Measurements from ENCODE around the gene TUT7. TPM values are rescaled to one million over a fixed set of nuclear protein-coding genes. Genes with fewer than 3 reads are reported as not detected.

Gene TUT7
- total RNA-seq, 1 experiment from 2014 or later = 36.1 TPM

- TF ChIP-seq EZH2 (IDR thresholded peaks at IDR 0.05; ENCODE audit: low read depth) (no peak), CTCF (conservative IDR thresholded peaks at IDR 0.05) (no peak)
- no peaks in the 10 kb centered on the region for H3K9me2 ChIP-seq (ENCODE audit: insufficient read depth)
- CTCF ChIA-PET = no interaction called here
- H3K4me2 ChIP-seq = no peak overlapping the region
- H3K4me3 ChIP-seq = no peak overlapping the region
- peak in 1 of 2 experiments; percentile 64 for DNase-seq
- H2AFZ ChIP-seq = no peak overlapping the region
- H3K79me2 ChIP-seq (ENCODE audit: low read depth) = peaks cover 7% of the 10 kb centered on the region
- peaks cover 12% of the 10 kb centered on the region; the same call in 1 of the 2 replicates for H4K20me1 ChIP-seq (ENCODE audit: insufficient read depth)
- intact Hi-C loops (cut with micrococcal nuclease; ENCODE audit: unreplicated experiment) = no loop called here
- no peaks in the 10 kb centered on the region for H3K9me3 ChIP-seq (ENCODE audit: insufficient read depth, low read depth)
- peak overlapping the region; percentile 31; the same call in 1 of the 2 replicates for H3K27ac ChIP-seq
- no TSS peak for BruUV-seq (replicated peaks)
- peaks cover 21% of the 10 kb centered on the region for H3K4me1 ChIP-seq (replicated peaks; ENCODE audit: insufficient read depth)
- peaks cover 85% of the 10 kb centered on the region for H3K36me3 ChIP-seq (ENCODE audit: low read depth)
- H3F3A ChIP-seq (ENCODE audit: insufficient read depth, low read depth) = peaks cover 20% of the 10 kb centered on the region; the same call in 1 of the 2 replicates
- H3K27me3 ChIP-seq (ENCODE audit: insufficient read depth, low read depth) = no peaks in the 10 kb centered on the region
- POLR2A ChIA-PET (ENCODE audit: unreplicated experiment) = no interaction called here
These were observed 13.2 kb downstream of the TUT7 start for GRCh38 chr9:86341007-86341491.

DNA sequence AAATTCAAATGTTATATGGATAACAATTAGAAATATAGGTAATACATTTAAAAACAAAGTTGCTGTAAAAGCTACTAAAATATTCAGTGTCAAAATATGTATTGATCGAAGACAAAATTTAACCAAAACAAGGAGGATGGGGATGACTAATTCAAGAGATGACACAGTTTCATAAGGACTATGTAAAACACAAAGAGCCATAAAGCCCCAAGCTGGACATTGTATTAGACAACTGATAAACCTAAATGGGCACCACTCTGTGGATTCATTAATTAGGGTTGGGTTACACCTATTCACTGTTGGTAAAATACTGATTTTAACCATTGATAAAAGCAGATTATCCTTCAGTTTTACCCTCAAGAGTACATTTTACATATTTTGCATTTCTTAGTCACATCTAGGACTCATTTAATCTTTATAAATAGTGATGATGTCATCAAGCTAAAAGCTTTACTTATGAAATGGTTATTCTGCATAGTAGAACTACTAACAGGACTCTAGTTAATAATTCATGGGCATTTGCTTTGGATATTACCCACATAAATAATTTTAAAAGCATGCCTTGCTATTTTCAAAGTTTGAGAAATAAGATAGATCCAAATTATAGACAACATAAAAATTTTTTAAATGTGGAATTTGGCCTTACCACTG, 13.7 kb downstream of the TUT7 start:
- H3K27me3 ChIP-seq (ENCODE audit: insufficient read depth, low read depth) = no peaks in the 10 kb centered on the region
- H3K36me3 ChIP-seq (ENCODE audit: low read depth) = peaks cover 85% of the 10 kb centered on the region
- H3K4me3 ChIP-seq = no peak overlapping the region
- H2AFZ ChIP-seq = no peak overlapping the region
- POLR2A ChIA-PET (ENCODE audit: unreplicated experiment) = no interaction called here
- TF ChIP-seq CTCF (conservative IDR thresholded peaks at IDR 0.05) = no peak
- TF ChIP-seq EZH2 (IDR thresholded peaks at IDR 0.05; ENCODE audit: low read depth) = no peak
- BruUV-seq (replicated peaks) = no TSS peak
- H3K79me2 ChIP-seq (ENCODE audit: low read depth) = peaks cover 1% of the 10 kb centered on the region; the same call in 1 of the 2 replicates
- no peaks in the 10 kb centered on the region for H3K9me2 ChIP-seq (ENCODE audit: insufficient read depth)
- no peak overlapping the region for H3K27ac ChIP-seq
- H3K9me3 ChIP-seq (ENCODE audit: insufficient read depth, low read depth) = no peaks in the 10 kb centered on the region
- H3F3A ChIP-seq (ENCODE audit: insufficient read depth, low read depth) = peaks cover 20% of the 10 kb centered on the region; the same call in 1 of the 2 replicates
- DNase-seq = no peak
- peaks cover 12% of the 10 kb centered on the region; the same call in 1 of the 2 replicates for H4K20me1 ChIP-seq (ENCODE audit: insufficient read depth)
- peaks cover 21% of the 10 kb centered on the region for H3K4me1 ChIP-seq (replicated peaks; ENCODE audit: insufficient read depth)
- no peak overlapping the region for H3K4me2 ChIP-seq
- CTCF ChIA-PET = no interaction called here
- intact Hi-C loops (cut with micrococcal nuclease; ENCODE audit: unreplicated experiment) = no loop called here

DNA sequence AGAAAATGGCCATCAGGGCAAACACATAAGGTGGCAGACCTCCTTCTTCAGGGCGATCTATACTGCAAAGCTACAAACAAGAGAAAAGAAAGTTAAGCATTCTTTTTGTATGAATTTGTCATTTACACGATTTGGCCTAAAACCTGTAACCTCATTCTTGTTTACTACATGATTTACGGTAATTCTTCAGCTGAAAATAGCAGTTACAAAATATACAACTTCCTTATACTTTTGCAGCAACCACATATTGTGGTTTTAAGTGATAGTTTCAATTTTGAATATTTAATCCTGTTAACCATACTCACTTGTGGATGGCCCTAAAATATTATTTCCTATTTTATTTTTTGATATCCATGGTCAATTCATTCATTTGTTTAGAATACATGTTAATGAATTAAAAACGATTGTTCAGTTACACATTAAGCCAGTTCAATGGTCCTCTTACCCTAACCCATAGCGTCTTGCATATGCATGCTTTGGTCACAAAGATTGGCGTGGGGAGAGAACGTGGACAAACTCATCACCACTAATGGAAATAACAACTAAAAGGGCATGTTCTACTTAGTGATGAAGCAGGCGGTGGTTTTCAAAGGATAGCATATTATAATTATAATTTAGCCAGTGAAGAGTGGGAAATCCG, 16.6 kb downstream of the TUT7 start:
- intact Hi-C loops (cut with micrococcal nuclease; ENCODE audit: unreplicated experiment) = no loop called here
- H3K4me3 ChIP-seq = no peak overlapping the region
- no peak overlapping the region for H3K27ac ChIP-seq
- H4K20me1 ChIP-seq (ENCODE audit: insufficient read depth) = peaks cover 6% of the 10 kb centered on the region; the same call in 1 of the 2 replicates
- H3F3A ChIP-seq (ENCODE audit: insufficient read depth, low read depth) = peaks cover 20% of the 10 kb centered on the region; the same call in 1 of the 2 replicates
- H3K4me2 ChIP-seq = no peak overlapping the region
- no peak overlapping the region for H2AFZ ChIP-seq
- ChIA-PET POLR2A (ENCODE audit: unreplicated experiment) (no interaction called here), CTCF (no interaction called here)
- H3K9me2 ChIP-seq (ENCODE audit: insufficient read depth) = no peaks in the 10 kb centered on the region
- H3K4me1 ChIP-seq (replicated peaks; ENCODE audit: insufficient read depth) = peaks cover 19% of the 10 kb centered on the region
- BruUV-seq (replicated peaks) = no TSS peak
- no peaks in the 10 kb centered on the region for H3K9me3 ChIP-seq (ENCODE audit: insufficient read depth, low read depth)
- H3K27me3 ChIP-seq (ENCODE audit: insufficient read depth, low read depth) = no peaks in the 10 kb centered on the region
- no peak for DNase-seq
- peaks cover 77% of the 10 kb centered on the region for H3K36me3 ChIP-seq (ENCODE audit: low read depth)
- TF ChIP-seq EZH2 (IDR thresholded peaks at IDR 0.05; ENCODE audit: low read depth) = no peak
- no peak for TF ChIP-seq CTCF (conservative IDR thresholded peaks at IDR 0.05)
- no peaks in the 10 kb centered on the region for H3K79me2 ChIP-seq (ENCODE audit: low read depth)

Data from PC-9 (cell line).